Activated CD8-positive, alpha-beta T cell treated with anti-CD3 and anti-CD28 coated beads for 36 hours (primary cell): Measurements from ENCODE around the gene HAGH. TPM values are rescaled to one million over a fixed set of nuclear protein-coding genes. Genes with fewer than 3 reads are reported as not detected.

Source experiments
- ATAC-seq: fragments of 200-7000 bp; cut with Tn5 transposase; one replicate; pipeline ENCODE4 v1.10.0; 2021; ENCODE audit warnings: mild to moderate bottlenecking, moderate library complexity
- CTCF ChIA-PET: fragments of 350-600 bp; sonication (Branson Sonifier 250); formaldehyde crosslinking; loops from one replicate; lab custom pipeline; 2021; ENCODE audit warnings: antibody characterized with exemption; lab: Charles Lee
- POLR2A ChIA-PET: fragments of 350-600 bp; sonication (Branson Sonifier 250); formaldehyde crosslinking; loops from one replicate; lab custom pipeline; 2021; ENCODE audit warnings: antibody characterized with exemption; lab: Charles Lee
- DNase-seq: peaks from one replicate; pipeline ENCODE4 v3.0.0-alpha.2; 2020
- H3K27ac Mint-ChIP-seq: one replicate; pipeline ENCODE4 v1.8.0; 2021; ENCODE audit warnings: mild to moderate bottlenecking, mixed read lengths
- H3K27me3 Mint-ChIP-seq: one replicate; pipeline ENCODE4 v1.8.0; 2021; ENCODE audit warnings: mixed read lengths
- H3K36me3 Mint-ChIP-seq: one replicate; pipeline ENCODE4 v1.8.0; 2021; ENCODE audit warnings: low read depth, mixed read lengths
- H3K4me1 Mint-ChIP-seq: one replicate; pipeline ENCODE4 v1.8.0; 2021; ENCODE audit warnings: low read depth, mixed read lengths
- H3K4me3 Mint-ChIP-seq: one replicate; pipeline ENCODE4 v1.8.0; 2021; ENCODE audit warnings: mild to moderate bottlenecking, moderate library complexity, mixed read lengths
- H3K9me3 Mint-ChIP-seq: one replicate; pipeline ENCODE4 v1.8.0; 2021; ENCODE audit warnings: mixed read lengths
- CTCF ChIP-seq: fragments of 200-600 bp; IDR thresholded peaks from one replicate; pipeline ENCODE4 v1.8.0; 2022; ENCODE audit warnings: antibody characterized with exemption, mild to moderate bottlenecking
- intact Hi-C: fragments of 100-400 bp; cut with micrococcal nuclease; formaldehyde crosslinking; loops from one replicate; pipeline ENCODE4 v1.10.0; 2022
- total RNA-seq, 2 experiments: library from RNA; stranded (reverse); gene quantifications; one replicate each; pipeline ENCODE4 v1.2.3, GENCODE V29; 2021

HAGH gene
- total RNA-seq, 2 experiments from 2014 or later, result 32.0 to 35.7 TPM

- POLR2A ChIA-PET, result interaction anchor here (0.7 kb wide), 1 partner anchor 339 kb away, joined by 3 read pairs; no protein-coding TSS in a partner anchor
- intact Hi-C loops, result no loop called here
- ATAC-seq, result no peak
- H3K27ac Mint-ChIP-seq, result peak overlapping the region; percentile 38
- no peaks in the 10 kb centered on the region for H3K9me3 Mint-ChIP-seq
- peaks cover 17% of the 10 kb centered on the region for H3K36me3 Mint-ChIP-seq
- TF ChIP-seq CTCF, result no peak
- CTCF ChIA-PET, result no interaction called here
- H3K4me1 Mint-ChIP-seq, result peaks cover 13% of the 10 kb centered on the region
- H3K4me3 Mint-ChIP-seq, result no peak overlapping the region
- no peaks in the 10 kb centered on the region for H3K27me3 Mint-ChIP-seq
- no peak for DNase-seq
These were observed 11.2 kb downstream of the HAGH start for GRCh38 chr16:1815461-1815860.

GRCh38 chr16:1812732-1813163 lies 13.9 kb downstream of the HAGH start:
- Mint-ChIP-seq H3K4me1 (peaks cover 13% of the 10 kb centered on the region), H3K27ac (peak overlapping the region; percentile 81), H3K27me3 (no peaks in the 10 kb centered on the region), H3K9me3 (no peaks in the 10 kb centered on the region), H3K36me3 (peaks cover 15% of the 10 kb centered on the region), H3K4me3 (no peak overlapping the region)
- TF ChIP-seq CTCF, result peak; percentile 57
- intact Hi-C loops, result no loop called here
- ATAC-seq (peak; percentile 95), DNase-seq (peak; percentile 79)
- ChIA-PET CTCF (interaction anchor here (0.6 to 1.7 kb wide), 5 partner anchors 32 to 195 kb away, joined by 3 read pairs; no protein-coding TSS in a partner anchor), POLR2A (interaction anchor here (1.1 kb wide), 1 partner anchor 30 kb away, joined by 4 read pairs; the partner anchor contains the start of gene NUBP2)

- ATAC-seq (no peak), DNase-seq (no peak)
- Mint-ChIP-seq H3K27ac (no peak overlapping the region), H3K9me3 (no peaks in the 10 kb centered on the region), H3K27me3 (no peaks in the 10 kb centered on the region), H3K4me1 (peaks cover 13% of the 10 kb centered on the region), H3K4me3 (no peak overlapping the region), H3K36me3 (peaks cover 19% of the 10 kb centered on the region)
- intact Hi-C loops, result no loop called here
- ChIA-PET CTCF (interaction anchor here (1.5 kb wide), 1 partner anchor 14 kb away, joined by 5 read pairs; no protein-coding TSS in a partner anchor), POLR2A (interaction anchor here (1.2 to 1.3 kb wide), 2 partner anchors 14 to 20 kb away, joined by 3 read pairs; no protein-coding TSS in a partner anchor)
- no peak for TF ChIP-seq CTCF
These were observed 16.1 kb downstream of the HAGH start for GRCh38 chr16:1810536-1810935.

- H3K9me3 Mint-ChIP-seq, result no peaks in the 10 kb centered on the region
- peaks cover 16% of the 10 kb centered on the region for H3K36me3 Mint-ChIP-seq
- H3K27me3 Mint-ChIP-seq, result no peaks in the 10 kb centered on the region
- CTCF ChIA-PET, result no interaction called here
- no peak for TF ChIP-seq CTCF
- no peak overlapping the region for H3K4me3 Mint-ChIP-seq
- no peak for ATAC-seq
- POLR2A ChIA-PET, result interaction anchor here (1.3 kb wide), 1 partner anchor 14 kb away, joined by 3 read pairs; no protein-coding TSS in a partner anchor
- intact Hi-C loops, result no loop called here
- no peak for DNase-seq
- H3K4me1 Mint-ChIP-seq, result peaks cover 13% of the 10 kb centered on the region
- no peak overlapping the region for H3K27ac Mint-ChIP-seq
These were observed 16.5 kb downstream of the HAGH start for GRCh38 chr16:1810106-1810505.

GRCh38 chr16:1809281-1809801 lies 17.3 kb downstream of the HAGH start:
- CTCF ChIA-PET, result interaction anchor here (1.0 kb wide), 1 partner anchor 121 kb away, joined by 3 read pairs; no protein-coding TSS in a partner anchor
- TF ChIP-seq CTCF, result no peak
- no peaks in the 10 kb centered on the region for H3K9me3 Mint-ChIP-seq
- H3K4me3 Mint-ChIP-seq, result no peak overlapping the region
- ATAC-seq (no peak), DNase-seq (no peak)
- no peak overlapping the region for H3K27ac Mint-ChIP-seq
- POLR2A ChIA-PET, result no interaction called here
- no peaks in the 10 kb centered on the region for H3K27me3 Mint-ChIP-seq
- intact Hi-C loops, result no loop called here
- H3K4me1 Mint-ChIP-seq, result peaks cover 13% of the 10 kb centered on the region
- H3K36me3 Mint-ChIP-seq, result peaks cover 12% of the 10 kb centered on the region
